ENCODE measurements around the gene TEC.

TEC gene

GRCh38 chr4:48269861-48270522 is 354 bp upstream of the TEC start:
- peak; percentile 61 for DNase-seq (ENCODE audit: low read depth, low spot score)

GRCh38 chr4:48267574-48267973 is 2.1 kb downstream of the TEC start:
- no peak for DNase-seq (ENCODE audit: low read depth, low spot score)

GRCh38 chr4:48266781-48267180 is 2.9 kb downstream of the TEC start:
- DNase-seq (ENCODE audit: low read depth, low spot score), result no peak

DNA sequence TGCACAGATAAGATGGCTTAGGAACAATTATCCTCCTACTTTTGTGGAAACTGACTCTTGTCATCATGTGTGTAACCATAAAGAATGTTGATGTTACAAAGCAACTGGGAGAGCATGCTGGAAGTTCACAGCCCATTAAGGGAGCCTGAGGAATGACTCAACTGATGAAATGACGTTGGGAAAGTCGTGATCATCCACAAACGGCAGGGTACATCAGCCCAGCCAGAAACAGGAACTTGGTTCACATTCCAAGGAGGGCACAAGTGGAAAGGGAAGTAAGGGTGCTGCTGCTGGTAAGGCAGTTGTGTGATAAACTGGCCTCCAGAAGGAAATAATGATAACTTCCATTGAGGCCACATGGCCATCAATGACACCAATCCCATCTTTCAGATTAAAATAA is 6.7 kb downstream of the TEC start:
- DNase-seq (ENCODE audit: low read depth, low spot score), result no peak

DNA sequence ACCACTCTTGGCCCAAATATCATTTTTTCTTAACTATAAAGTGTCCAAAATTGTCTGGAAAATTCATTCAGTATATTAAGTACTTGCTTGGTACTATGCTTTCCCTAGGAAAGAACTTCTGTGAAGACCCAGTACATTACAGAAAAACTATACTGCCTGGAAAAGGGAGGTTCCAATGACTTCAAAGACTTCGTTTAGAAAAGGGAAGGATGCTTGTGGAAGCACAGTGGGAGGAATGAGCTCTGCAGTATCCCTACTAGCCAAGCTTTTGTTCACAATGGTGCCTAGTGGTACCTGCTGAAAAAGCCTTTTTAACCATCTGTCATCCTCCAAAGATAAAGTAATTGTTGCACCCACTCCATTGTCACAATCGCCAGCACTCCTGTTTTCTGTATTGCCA is 7.2 kb downstream of the TEC start:
- DNase-seq (ENCODE audit: low read depth, low spot score), result no peak

GRCh38 chr4:48261281-48261680 is 8.4 kb downstream of the TEC start:
- DNase-seq (ENCODE audit: low read depth, low spot score), result no peak

DNA sequence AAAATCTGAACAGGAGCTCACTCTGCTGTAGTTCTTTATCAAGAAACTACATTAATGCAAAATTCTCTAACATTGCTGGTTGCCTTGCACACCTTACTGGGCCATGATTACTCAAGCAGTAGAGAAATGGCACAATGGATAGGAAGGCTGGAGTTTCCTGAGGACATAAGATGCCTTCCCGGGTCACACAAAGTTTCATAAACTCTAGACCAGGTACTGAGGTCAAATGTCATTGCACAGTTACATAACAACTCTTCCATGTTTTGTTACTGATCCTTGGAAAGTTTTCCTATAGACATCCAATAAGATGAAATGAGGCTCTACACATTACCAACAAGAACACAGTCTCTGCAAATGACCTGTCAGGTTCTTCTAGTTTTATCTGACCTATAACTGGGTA is 9.9 kb downstream of the TEC start:
- no peak for DNase-seq (ENCODE audit: low read depth, low spot score)

DNA sequence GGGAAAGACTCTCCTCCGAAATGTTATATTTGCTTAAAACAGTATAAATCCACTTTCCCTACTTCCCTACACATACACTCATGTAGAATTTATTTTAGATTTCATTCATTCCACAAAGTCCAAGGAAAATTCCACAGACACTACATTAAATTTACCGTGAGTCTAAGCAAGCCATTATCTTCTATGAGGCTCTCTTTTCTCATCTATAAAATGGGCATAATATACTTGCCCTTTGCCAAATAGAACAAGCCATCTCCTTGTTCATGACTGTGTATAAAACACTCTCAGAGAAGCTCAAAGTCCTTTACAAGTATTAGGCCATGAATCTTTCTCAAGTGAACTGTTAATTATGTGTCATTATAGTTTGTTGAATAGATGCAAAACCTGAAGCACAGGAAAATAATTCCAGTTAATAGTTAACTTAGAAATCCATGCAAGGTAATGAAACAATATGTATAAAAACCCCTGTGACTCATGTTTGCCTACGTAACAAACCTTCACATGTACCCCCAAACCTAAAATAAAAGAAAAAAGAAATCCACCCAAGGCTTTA is 10.7 kb downstream of the TEC start:
- DNase-seq (ENCODE audit: low read depth, low spot score), result no peak

- DNase-seq (ENCODE audit: low read depth, low spot score), result no peak
These were observed 13.7 kb downstream of the TEC start for GRCh38 chr4:48255959-48256342.

DNA sequence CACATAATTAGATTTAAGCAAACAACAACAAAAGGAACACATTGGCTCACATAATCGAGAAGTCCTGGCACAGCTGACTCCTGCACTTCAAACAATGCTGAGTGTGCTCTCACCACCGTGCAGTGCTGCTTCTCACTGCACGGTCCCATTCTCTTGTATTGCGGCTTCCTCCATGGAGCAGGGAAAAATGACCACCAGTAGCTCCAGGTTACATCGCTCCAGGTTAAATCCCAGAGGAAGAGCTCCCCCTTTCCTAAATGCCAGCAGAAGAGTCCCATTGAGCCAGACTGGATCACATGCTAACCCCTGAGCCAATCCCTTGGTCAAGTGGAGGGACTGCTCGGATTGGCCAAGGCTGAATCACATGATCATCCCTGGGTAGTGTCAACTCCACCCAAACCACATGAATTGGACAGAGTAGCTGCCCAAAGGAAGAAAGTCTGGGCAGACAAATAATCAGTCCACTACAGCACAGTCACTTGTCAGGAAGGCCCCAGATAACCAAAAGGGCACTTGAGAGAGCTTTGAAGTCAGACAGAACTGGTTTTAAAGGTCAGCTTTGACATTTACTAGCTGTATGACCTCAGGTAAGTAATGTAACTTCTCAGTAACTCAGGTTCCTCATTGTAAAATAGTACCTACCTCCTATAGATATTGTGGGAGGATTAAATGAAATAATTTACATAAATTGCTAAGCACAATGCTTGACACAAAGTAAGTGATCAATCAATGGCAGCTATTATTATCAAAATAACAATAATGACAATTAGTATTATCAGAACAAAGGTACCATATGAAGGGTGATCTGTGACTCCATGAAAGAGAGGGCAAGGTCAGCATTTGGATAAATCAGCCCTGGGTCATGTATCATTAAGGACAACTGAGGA is 14.3 kb downstream of the TEC start:
- no peak for DNase-seq (ENCODE audit: low read depth, low spot score)

DNA sequence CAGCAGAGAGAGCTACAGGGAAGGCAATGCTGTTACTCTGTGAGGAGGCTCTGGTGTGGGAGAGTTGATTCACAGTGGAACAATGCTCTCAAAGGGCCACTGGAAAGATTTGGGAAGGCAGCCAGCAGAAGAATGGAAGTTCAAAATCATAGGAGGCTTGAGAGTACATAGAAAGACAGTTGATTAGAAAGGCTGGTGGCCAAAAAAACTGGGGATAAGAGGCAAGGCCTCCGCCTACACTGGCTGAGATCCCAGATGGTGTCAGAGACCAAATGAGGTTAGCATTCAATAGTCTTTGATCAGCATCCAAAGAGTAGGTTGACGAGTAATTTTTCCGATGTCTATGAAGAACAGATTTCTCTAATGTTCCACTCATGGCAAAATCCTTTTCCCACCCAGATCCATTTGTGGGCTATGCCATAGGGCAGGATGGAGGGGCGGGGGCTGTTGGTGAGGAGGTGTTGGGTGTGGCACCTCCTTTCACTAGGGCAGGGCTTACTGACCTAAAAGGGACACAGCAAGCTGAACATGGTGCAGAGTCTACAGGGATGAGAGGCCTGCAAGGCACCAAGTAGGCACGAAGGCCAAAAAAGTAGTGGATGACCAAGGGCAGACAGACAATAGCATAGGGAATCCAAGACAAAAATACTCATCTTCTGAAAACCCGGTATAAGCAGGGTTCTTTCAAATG is 15.1 kb downstream of the TEC start:
- no peak for DNase-seq (ENCODE audit: low read depth, low spot score)

- no peak for DNase-seq (ENCODE audit: low read depth, low spot score)
These were observed 17.3 kb downstream of the TEC start for GRCh38 chr4:48252313-48252712.

DNA sequence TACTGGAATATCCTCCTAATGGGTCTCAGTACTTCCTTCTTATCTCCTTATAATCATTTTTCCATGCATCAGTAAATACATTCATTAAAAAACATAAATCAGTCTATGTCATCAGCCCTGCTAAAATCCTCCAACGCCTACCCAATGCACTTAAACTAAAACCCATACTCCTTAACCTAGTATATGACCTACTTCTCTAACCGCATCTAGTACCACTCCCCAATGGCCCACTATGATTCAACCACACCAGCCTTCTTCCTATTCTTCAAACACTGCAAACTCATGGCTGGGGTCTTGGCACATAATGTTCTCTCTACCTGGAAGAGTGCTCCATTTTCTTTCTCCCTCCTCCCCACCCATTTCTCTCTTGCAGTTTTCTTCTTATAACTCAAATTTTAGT is 18.7 kb downstream of the TEC start:
- no peak for DNase-seq (ENCODE audit: low read depth, low spot score)

- DNase-seq (ENCODE audit: low read depth, low spot score), result no peak
These were observed 19.3 kb downstream of the TEC start for GRCh38 chr4:48250343-48250742.

DNA sequence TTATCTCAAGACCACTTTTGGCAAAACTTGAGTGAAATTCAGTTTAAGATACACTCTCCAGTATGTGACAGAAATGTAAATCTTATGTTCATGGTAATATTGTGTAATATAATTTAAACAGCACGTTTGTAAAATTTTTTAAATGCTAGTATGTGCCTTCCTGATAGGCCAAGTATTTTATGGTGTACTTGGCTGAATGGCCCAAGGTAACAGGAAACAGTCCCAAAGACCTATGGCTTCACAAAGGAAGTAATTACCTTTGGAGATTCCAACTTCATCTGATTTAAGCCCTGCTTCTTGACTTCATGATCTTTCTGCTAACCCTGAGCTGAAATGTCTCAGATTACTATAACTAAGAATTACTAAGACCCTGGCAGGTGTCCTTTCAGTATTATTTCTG is 20.3 kb downstream of the TEC start:
- no peak for DNase-seq (ENCODE audit: low read depth, low spot score)

- DNase-seq (ENCODE audit: low read depth, low spot score), result no peak
These were observed 21.1 kb downstream of the TEC start for GRCh38 chr4:48248559-48248953.

DNA sequence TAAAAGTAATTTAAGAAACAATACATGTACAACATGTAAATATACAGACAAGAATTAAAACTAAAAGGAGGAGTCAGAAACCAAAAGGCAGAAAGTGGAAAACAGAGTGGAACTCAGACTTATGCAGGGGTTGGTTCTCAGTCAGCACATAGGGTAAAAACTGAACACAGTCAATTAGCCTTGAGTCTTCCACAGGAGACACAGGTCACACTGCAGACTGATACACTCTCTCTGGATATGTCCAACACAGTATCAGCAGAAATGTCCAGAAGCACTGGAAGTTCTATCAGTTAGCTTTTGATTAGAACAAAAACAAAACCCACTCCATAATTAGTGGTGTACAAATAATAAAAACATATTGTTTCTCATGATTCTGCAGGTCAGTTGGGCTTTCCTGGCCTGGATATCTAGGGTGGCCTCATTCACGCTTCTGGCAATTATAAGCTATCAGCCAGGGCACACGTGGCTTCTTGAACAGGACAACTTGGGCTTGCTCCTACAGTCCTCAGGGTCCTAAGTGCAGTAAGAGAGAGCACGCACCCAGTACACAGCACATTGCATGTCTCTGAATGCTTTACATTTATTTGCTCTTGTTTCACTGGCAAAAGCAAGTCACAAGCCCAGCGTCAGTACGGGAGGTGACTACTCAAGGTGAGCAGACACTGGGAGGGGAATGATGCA is 21.6 kb downstream of the TEC start:
- DNase-seq (ENCODE audit: low read depth, low spot score), result no peak

GRCh38 chr4:48247142-48247877 is 22.3 kb downstream of the TEC start:
- no peak for DNase-seq (ENCODE audit: low read depth, low spot score)

DNA sequence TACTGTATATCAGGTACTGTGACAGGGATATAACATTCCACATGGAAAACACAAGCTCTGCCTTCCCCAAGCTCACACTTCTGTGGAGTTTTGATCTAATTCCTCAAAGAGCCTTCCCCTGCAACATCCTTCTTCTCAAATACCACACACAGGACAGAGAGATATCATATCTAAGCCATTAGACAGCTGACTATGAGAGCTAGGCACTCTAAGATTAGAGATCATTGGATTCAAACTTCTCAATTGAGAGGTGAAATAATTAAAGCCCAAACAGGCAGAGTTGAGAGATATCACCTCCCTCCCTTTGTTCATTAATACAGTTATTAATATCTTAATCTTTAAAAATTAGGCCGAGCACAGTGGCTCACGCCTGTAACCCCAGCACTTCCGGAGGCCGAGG is 25.0 kb downstream of the TEC start:
- no peak for DNase-seq (ENCODE audit: low read depth, low spot score)

- no peak for DNase-seq (ENCODE audit: low read depth, low spot score)
These were observed 25.8 kb downstream of the TEC start for GRCh38 chr4:48243887-48244286.

- DNase-seq (ENCODE audit: low read depth, low spot score), result no peak
These were observed 26.2 kb downstream of the TEC start for GRCh38 chr4:48243429-48243828.

Data from iPS DF 19.7 (cell line).